Loucy (cell line): ENCODE data around the gene CPSF7.

ENCODE experiments used
- H2AFZ ChIP-seq: fragments of 200-600 bp; sonication (generic); 2 replicates; pipeline ENCODE4 v1.6.0; 2016; ENCODE audit warnings: antibody characterized with exemption, mild to moderate bottlenecking, low read length, moderate library complexity
- H3F3A ChIP-seq: fragments of 200-600 bp; 2 replicates; pipeline ENCODE4 v1.6.0; 2016; ENCODE audit warnings: antibody characterized with exemption, low read depth, mild to moderate bottlenecking
- H3K27me3 ChIP-seq: fragments of 200-600 bp; sonication (generic); 2 replicates; pipeline ENCODE4 v1.6.1; 2014; ENCODE audit warnings: low read length, mild to moderate bottlenecking; ENCODE audit not compliant: insufficient read depth, poor library complexity, severe bottlenecking
- H3K36me3 ChIP-seq: fragments of 200-600 bp; sonication (generic); 2 replicates; pipeline ENCODE4 v1.6.1; 2016; ENCODE audit warnings: low read length; ENCODE audit not compliant: insufficient read depth
- H3K4me1 ChIP-seq: fragments of 200-600 bp; sonication (generic); 2 replicates; pipeline ENCODE4 v1.5.1; 2014; ENCODE audit warnings: low read length, mild to moderate bottlenecking; ENCODE audit not compliant: insufficient read depth, poor library complexity, severe bottlenecking
- H3K4me2 ChIP-seq: fragments of 200-600 bp; sonication (generic); 2 replicates; pipeline ENCODE4 v1.6.0; 2014; ENCODE audit warnings: antibody characterized with exemption, low read length, low read depth, mild to moderate bottlenecking; ENCODE audit not compliant: poor library complexity, severe bottlenecking
- H3K4me3 ChIP-seq: fragments of 200-600 bp; sonication (generic); 2 replicates; pipeline ENCODE4 v1.5.1; 2014; ENCODE audit warnings: low read length, mild to moderate bottlenecking, mixed read lengths; ENCODE audit not compliant: poor library complexity, severe bottlenecking
- H3K79me2 ChIP-seq: fragments of 200-600 bp; sonication (generic); 2 replicates; pipeline ENCODE4 v1.6.1; 2014; ENCODE audit warnings: low read length; ENCODE audit not compliant: insufficient read depth
- H3K9ac ChIP-seq: fragments of 200-600 bp; sonication (generic); 2 replicates; pipeline ENCODE4 v1.6.0; 2014; ENCODE audit warnings: mild to moderate bottlenecking, low read depth, low read length, moderate library complexity; ENCODE audit not compliant: poor library complexity, severe bottlenecking
- H3K9me2 ChIP-seq: fragments of 200-600 bp; sonication (generic); replicated peaks from 2 replicates; pipeline ENCODE4 v1.6.1; 2016; ENCODE audit warnings: low read depth, low read length, mixed read lengths
- H3K9me3 ChIP-seq: fragments of 200-600 bp; sonication (generic); 2 replicates; pipeline ENCODE4 v1.6.1; 2014; ENCODE audit warnings: mild to moderate bottlenecking, antibody characterized with exemption, low read length, low read depth; ENCODE audit not compliant: insufficient read depth
- H4K20me1 ChIP-seq: fragments of 200-600 bp; sonication (generic); 2 replicates; pipeline ENCODE4 v1.6.0; 2014; ENCODE audit warnings: antibody characterized with exemption, low read length, mild to moderate bottlenecking; ENCODE audit not compliant: insufficient read depth, poor library complexity, severe bottlenecking
- CTCF ChIP-seq: fragments of 200-600 bp; sonication (generic); conservative IDR thresholded peaks from 2 replicates; pipeline ENCODE4 v1.5.1; 2014; ENCODE audit warnings: mild to moderate bottlenecking, antibody characterized with exemption, low read length
- EZH2phosphoT487 ChIP-seq: fragments of 200-600 bp; IDR thresholded peaks from 2 replicates; pipeline ENCODE4 v1.6.1; 2018; ENCODE audit warnings: antibody characterized with exemption, mild to moderate bottlenecking, moderate library complexity, borderline replicate concordance

Gene CPSF7

GRCh38 chr11:61425367-61426131, 4.2 kb downstream of the CPSF7 start:
- peak overlapping the region; percentile 49 for H3K4me2 ChIP-seq
- peaks cover 54% of the 10 kb centered on the region for H3K36me3 ChIP-seq
- peaks cover 66% of the 10 kb centered on the region for H3K4me1 ChIP-seq
- no peaks in the 10 kb centered on the region for H3K27me3 ChIP-seq
- peaks cover 90% of the 10 kb centered on the region for H3K79me2 ChIP-seq
- no peak overlapping the region for H2AFZ ChIP-seq
- H3K4me3 ChIP-seq: peak overlapping the region; percentile 24
- TF ChIP-seq CTCF: no peak
- peak overlapping the region; percentile 41 for H3K9ac ChIP-seq
- H3F3A ChIP-seq: no peaks in the 10 kb centered on the region; the same call in 1 of the 2 replicates
- peaks cover 79% of the 10 kb centered on the region for H4K20me1 ChIP-seq
- no peaks in the 10 kb centered on the region for H3K9me3 ChIP-seq
- H3K9me2 ChIP-seq: no peaks in the 10 kb centered on the region

GRCh38 chr11:61422226-61422625, 7.5 kb downstream of the CPSF7 start:
- Histone ChIP-seq H3K79me2 (peaks cover 90% of the 10 kb centered on the region), H3K27me3 (no peaks in the 10 kb centered on the region), H3K9me2 (no peaks in the 10 kb centered on the region), H3K9ac (peak overlapping the region; percentile 11), H3K4me1 (peaks cover 45% of the 10 kb centered on the region), H3K4me3 (peak overlapping the region; percentile 20), H3K9me3 (no peaks in the 10 kb centered on the region), H2AFZ (no peak overlapping the region), H3K4me2 (peak overlapping the region; percentile 42), H3K36me3 (peaks cover 72% of the 10 kb centered on the region), H3F3A (no peaks in the 10 kb centered on the region), H4K20me1 (peaks cover 74% of the 10 kb centered on the region)
- TF ChIP-seq EZH2phosphoT487 (no peak), CTCF (no peak)

- Histone ChIP-seq H4K20me1 (peaks cover 46% of the 10 kb centered on the region), H3K4me3 (no peak overlapping the region), H3F3A (no peaks in the 10 kb centered on the region), H3K9ac (no peak overlapping the region), H3K9me2 (no peaks in the 10 kb centered on the region), H3K4me1 (peaks cover 15% of the 10 kb centered on the region), H3K9me3 (no peaks in the 10 kb centered on the region), H3K27me3 (no peaks in the 10 kb centered on the region), H2AFZ (no peak overlapping the region), H3K36me3 (peaks cover 86% of the 10 kb centered on the region), H3K4me2 (peak overlapping the region; percentile 29), H3K79me2 (peaks cover 63% of the 10 kb centered on the region)
- TF ChIP-seq EZH2phosphoT487 (no peak), CTCF (no peak)
Observed at GRCh38 chr11:61418136-61418535, 11.6 kb downstream of the CPSF7 start.
